Measurements from ENCODE around the gene PPARA.

The PPARA gene

DNA sequence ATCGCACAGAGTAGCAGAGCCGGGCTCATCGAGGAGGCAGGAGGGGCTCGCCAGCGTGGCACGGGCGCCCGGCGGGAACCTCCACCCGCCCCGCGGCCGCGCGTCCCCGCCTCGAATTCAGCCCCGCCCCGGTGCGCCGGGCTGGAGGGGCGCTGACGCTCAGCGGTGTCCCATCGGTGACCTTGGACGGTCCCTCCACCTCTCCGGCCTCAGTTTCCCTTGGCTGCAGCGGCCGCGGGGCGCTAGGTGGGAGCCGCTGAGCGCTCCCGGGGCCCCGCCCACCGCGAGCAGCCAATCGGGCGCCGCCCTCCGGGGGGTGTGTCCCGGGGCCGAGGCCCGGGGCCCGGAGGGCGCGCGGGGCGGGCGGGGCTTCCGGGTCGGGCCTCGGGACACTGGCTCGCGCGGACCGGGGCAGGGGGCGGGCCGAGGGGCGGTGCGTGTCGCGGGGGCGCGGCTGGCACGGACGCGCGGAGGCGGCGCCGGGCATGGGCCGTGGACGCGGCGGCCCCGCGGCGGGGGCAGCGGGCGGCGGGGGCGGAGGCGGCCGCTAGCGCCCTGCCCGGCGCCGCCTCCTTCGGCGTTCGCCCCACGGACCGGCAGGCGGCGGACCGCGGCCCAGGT, at the start of gene PPARA:
PPARA (plus strand) TSS at position 493 of the 621 bp plus-strand sequence. CDS start 47,858 bp downstream, outside the sequence.
- peak; percentile 90 for DNase-seq

DNA sequence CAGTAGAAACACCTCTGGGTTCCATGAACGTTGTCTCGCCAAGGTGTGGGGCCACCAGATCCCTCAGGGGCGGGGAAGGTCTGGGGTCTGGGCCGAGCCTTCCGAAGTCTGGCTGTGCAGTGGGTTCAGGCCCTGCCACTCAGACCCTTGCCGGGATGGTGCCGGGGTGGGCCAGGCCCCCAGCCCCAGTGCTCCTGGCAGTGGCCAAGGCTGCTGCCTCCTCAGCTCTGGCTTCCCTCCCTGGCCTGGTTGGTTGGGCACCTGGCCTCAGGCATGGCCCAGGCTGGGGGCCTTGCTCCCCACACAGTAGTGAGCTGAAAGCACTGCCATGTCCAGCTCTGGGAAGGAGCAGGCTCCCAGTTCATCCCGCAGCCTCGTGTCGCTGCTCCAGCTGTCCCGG, 48.2 kb upstream of the PPARA start:
- DNase-seq, result no peak

DNA sequence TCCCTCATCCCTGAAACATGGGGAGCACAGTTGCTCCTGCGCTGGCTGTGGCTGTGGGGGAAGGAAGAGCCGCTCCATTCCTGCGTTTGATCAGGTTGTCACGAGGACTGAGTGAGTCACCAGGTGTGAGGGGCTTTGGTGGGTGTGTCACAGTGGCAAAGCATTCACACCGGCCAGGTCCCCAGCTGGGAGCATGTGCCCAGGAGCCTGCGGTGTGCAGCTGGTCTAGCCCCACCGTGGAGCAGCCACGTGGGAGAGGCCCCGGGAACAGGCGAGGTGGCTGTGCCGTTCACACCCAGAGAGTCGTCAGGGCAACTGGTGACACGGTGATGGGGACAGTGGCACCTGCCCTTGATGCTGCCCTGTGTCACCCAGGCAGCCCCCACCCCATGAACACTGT, 47.6 kb upstream of the PPARA start:
- DNase-seq, result no peak

DNA sequence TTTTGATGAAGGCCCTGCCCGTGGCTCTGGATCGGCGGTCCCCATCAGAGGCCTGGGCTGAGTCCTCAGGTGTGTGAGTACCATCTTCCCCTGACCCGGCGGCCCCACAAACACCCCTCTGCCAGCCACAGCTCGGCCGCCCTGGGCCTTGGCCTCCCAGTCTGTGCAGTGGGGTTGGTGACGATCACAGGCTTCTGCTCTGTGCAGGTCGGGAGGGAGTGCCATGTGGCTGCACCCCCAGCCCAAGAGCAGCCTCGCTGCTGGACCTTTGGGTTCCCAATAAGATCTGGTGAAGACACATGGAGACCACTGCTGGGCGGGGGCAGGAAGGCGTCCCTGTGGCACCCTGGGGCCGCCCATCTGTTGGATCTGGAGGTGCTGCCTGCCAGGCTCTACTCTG, 47.1 kb upstream of the PPARA start:
- no peak for DNase-seq

DNA sequence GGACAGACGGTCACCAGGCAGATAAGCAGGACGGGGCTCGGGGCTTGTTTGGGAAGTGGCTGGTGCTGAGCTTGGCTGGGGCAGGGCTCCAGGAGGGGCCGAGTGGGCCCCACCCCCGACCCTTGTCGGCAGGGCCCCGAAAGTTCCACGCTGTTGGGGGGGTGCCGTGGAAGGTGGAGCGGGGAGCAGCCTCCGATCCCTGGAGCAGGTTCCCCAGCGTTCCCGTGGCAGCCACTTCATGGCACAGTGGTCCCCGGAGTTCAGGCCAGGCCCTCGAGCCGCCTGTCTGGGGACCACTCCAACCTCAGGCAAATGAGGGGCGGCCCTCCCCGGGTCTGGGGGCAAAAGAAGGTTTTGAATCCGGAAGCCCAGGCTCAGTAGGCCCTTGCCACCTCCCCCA, 46.7 kb upstream of the PPARA start:
- no peak for DNase-seq

DNA sequence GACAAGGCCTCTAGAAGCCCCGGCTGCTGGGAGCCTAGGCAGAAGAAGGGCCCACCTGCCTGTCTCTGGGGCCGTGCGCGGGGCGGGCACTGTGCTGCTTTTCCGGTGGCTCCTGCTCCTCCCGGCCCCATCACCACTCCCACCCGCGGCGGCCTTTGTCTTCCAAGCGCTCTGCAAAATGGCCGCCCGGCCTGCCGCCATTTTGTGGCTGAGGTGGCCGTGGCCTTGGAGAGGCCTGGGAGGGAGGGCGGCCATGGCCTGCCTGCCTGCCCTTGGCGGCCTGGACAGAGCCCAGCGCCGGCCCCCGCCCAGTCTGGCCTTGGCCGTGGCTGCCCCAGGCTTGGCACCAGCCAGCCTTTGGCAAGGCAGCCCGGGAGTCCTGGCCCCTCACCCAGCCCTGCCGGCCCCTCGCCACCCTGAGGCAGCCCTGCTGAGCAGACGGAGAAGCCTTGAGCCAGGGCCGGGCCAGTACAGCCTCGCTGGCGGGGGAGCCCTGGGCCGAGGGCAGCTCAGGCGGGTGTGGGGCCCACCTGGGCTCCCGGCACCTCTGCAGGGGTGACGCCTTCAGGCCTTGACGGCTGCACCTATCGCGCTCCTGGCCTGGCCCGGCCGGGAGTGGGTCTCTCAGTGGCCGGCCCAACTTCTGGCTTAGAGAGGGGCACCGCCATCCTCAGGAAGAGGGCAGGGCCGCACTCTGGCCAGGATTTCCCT, 46.0 kb upstream of the PPARA start:
- DNase-seq, result no peak

DNA sequence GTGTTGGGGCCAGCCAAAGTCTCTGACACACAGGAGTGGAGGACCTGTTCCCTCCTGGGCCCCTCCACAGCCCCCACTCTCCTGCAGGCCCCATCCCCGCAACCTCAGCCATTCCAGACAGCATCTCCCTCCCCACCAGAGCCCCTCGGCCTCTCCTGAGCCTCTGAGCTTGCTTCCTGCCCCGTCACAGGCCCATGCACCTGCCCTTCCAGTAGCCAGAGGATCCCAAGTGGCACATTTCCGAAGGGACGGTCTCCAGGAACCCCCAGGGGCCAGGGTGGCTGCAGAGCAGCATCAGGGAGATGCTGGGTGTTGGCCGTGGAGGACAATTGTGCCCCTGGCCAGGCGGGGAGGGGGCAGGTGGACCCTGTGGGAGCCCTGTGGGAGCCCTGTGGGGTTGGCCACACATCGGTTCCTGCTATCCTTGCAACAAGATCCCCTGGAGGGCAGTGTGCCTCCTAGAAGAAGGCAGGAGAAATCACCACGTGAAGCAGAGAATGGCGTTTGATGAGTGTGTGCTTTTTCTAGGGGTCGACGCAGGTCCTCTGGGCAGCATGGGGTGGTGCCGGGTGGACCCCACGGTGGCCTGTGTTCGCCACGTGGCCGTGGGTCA, 45.3 kb upstream of the PPARA start:
- no peak for DNase-seq

DNA sequence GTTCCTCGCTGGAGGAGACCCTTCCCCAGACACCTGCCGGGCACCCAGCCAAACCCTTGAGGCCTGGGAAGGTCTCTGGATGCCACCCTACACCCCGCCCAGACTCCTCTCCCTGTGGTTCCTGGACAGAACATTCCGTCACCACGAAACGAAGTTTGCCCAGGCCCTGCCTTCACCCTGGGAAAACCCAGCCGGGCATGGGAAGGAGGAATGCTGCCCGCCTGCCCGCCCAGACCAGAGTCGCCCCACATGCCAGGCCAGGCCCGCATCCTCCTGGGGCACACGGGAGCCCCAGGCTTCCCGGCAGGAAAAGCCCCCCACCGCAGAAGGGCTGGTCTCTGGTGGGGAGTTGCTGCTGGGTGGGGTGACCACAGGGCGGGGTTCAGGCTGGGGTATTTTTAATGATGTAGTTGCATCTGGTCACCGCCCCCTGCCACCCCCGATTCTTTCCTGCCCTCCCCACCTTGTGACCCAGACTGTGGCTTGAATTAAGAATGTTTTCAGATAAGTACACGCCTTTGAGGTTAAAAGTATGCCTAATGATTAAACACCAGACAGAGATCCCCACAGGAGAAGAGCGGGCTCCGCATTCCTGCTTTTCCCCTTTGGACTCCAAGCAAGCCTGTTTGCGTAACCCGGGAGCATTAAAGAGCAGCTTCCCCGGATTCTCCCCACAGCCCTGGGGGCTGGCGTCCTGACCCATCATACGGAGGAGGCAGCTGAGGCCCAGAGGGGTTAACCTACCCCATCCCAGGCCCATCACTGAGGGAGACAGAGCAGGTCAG, 44.6 kb upstream of the PPARA start:
- DNase-seq, result no peak

DNA sequence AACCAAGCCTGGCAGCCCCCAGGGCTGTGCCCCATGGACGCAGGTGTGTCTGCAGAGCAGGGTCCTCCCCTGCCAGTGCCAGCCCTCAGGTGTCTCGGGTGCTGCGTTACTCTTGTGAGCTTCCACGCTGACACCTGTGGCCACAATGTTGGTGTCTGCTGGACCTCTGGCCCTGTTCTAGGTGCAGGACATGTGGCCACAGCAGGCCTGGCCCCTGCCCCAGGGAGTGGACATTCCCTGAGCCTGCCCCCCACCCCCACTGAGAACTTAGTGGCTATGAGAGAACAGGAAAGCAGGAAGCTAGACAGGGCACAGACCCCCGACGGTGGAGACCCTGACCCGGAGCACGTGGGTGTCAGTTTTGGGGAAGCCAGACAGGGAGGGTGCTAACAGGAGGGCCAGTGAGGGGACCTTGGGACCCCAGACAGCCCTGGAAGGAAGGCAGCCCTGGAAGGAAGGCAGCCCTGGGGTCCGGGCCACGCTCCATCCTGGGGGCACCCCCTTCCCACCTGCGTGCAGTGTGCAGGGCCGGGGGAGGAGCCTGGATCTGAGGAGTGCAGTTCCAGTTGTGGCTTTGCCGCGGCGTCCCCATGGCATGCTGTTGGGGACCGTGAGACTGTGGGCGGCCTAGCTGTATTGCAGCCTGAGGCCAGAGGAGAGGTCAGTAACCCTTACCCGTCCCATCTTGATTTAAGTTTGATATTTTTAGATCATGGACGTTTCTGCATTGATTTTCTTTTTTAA, 43.9 kb upstream of the PPARA start:
- no peak for DNase-seq

DNA sequence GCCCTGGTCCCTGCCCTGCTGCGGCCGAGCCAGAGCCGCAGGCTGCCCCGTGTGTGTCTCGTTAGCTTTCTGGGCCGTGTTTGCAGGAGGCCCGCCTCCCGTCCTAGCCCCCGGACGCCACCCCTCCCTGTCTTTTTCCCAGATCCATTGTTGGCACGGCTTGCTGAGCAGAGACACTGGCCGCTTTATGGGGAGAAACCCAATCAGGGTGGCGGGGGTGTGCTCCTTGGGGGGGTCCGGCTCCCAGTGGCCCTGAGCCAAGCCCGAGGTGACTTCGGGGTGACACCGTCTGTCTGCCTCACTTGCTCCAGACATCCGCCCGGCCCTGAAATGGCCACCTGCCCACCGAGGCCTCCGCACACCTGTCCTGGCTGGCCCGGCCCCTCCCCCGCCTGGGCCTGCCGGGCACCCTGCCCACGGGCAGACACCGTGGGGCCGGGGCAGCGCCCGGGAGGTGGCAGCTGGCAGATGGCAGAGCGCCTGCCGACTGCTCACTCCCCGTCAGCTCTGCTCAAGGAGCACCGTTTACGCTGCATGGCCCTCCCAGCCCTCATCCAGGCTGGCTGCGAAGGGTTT, 43.1 kb upstream of the PPARA start:
- DNase-seq, result no peak

DNA sequence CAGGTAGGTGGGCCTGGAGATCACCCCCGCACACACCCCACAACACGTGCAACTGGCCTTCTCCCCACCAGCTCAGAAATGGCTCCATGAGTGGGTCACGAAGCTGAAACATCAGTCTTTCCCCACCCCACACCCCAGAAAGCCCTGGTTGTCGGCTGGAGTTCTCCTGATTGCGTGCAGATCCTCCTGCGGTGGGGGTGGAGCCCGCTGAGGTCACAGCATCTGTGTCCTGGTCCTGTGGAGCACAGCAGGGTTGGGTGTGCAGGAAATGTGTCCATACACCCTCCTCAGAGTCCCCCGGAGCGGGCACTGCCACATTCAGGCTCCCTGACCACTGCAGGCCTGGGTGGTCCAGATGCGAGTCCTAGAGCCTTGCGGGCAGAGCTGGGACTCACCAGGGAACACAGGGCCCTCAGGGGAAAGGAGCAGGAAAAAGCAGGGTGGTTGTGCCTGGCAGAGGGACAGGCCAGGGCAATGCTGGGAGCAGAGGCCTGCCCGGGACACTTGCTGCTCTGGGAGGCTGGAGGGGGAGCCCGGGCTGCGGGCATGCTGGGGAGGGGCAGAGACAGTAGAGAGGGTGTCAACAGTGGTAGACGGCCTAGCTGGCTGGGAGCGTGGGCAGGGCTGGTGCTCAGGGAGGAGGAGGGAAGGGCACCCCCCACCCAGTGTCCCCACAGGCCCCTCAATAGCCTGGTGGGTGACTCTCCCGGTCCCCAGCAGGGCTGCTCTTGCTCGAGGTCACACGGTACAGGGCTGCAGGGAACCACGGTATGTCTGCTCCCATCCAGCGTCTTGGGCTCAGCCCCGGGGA, 42.4 kb upstream of the PPARA start:
- no peak for DNase-seq

DNA sequence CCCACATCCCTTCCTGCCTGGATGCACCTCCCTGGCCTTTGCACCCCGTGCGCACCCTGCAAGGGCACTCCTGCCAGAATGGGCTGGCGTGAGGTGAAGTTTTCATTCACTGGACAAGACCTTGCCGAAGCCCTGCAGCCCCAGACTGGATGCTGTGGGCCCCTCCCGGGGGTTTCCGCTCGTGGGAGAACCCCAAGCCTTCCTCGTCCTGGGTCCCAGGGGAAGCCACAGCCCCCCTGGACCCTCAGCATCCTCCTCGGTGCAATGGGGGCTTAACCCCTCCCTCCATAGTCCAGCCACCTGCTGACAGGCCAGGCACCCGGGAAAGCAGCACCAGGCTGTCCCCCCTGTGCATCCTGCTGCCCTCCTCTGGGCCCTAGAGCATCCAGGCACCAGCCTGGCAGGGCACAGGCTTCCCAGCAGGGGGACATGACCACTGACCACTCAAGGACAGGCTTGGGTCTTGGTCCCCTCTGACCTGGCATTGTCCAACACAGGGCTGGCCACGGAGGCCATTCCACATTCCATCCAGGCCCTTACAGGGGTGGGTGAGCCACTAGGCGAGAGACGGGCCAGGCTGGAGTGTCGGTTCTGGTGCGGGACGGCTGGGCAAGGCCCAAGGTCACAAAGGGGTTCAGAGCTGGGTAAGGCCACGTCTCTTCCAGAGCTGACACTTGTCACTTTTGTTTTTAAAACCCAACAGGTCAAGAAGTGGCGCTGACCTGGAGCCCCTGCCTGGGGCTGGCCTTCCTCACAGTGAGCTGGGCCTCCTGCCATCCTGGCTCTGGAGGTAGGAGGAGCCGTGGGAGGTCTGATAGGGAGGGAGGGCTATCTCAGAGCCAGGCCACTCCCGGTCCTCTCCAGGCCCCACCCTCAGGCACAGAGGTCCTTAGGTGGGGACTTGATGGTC, 41.5 kb upstream of the PPARA start:
- DNase-seq, result no peak

DNA sequence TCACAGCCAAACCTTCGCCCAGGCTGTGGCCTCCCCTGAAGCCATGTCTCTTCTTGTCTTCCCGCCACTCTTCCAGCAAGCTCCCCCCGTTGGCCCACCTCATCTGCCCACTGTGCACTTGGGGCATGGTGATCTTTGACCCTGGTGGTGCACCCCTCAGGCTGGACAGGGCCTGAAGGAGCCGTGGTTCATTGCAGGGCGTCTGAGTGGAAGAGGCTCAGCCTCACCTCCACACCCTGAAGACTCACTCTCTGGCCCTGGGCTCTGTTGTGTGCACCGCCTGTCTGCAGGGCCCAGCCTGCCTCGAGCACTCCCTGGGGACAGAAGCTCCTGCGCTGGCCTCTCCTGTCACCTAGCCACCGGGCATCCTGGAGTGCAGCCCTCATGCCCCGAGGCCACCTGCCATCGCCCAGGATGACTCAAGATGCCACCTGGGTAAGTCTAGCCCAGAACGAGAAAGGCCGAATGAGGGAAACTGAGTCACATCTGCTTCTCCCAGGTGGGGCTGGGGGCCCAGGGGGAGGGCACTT, 40.8 kb upstream of the PPARA start:
- no peak for DNase-seq

DNA sequence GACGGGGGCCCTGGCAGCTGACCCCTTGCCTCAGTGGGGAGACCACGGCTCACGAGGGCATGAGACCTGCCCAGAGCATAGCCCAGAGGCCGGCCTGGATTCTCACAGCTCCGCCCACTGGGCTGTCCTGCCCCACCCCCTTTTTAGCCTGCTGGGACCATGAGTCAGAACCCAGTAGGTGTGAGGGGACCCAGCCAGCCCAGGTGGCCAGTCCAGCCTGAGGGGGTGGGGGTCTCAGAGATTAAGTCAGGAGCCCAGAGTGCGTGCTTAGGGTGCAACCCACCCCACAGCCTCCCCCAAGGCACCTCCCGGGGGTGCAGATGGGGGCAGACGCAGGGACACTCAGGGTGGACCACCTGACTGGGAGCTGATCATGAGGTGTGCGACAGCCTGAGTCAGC, 40.1 kb upstream of the PPARA start:
- no peak for DNase-seq

DNA sequence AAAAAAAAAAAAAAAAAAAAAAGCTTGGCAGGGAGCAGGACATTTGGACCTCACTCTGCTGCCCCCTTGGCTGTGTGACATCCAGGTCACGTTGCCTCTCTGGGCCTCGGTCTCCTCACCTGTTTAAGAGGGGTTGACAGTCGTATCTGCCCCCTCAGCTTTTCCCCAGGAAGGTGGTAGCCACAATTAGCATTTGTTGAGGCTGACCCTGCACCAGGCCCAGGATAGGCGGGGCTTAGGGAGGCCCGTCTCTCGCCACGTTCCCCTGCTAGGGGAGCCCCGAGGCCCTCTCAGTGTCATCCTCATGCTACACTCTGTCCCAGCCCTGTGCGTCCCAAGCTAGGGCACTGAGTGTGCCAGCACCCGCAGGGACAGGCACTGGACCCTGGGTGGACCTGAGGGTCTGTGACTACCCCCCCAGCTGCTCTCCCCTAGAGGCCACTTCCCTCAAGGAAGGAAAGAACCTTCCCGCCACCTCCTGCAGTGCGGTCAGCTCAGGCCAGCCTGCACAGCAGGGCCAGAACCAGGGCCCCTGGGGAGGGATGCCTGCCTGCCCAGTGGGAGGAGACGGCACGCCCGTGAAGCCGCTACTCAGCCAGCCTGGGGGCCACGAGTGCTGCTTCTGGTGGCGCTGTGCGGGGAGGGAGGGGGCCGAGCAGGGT, 38.5 kb upstream of the PPARA start:
- no peak for DNase-seq

DNA sequence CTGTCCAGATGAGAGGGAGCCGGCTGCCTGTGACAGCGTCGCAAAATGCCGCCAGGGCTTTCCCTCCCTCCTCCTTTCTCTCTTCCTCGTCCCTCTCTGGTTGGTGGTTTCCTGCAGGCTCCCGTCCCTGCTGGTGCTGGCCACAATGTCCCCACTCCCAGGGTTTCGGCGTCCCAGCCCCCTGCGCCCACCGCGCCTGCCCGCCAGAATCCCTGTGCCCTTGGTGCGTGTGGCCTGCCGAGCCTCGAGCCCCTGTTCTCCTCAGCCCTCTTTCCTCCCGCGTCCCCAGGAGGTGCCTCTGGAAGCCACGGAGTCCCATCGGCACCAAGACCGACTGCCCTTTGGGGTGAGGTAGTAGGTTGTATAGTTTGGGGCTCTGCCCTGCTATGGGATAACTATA, 37.9 kb upstream of the PPARA start:
- no peak for DNase-seq

DNA sequence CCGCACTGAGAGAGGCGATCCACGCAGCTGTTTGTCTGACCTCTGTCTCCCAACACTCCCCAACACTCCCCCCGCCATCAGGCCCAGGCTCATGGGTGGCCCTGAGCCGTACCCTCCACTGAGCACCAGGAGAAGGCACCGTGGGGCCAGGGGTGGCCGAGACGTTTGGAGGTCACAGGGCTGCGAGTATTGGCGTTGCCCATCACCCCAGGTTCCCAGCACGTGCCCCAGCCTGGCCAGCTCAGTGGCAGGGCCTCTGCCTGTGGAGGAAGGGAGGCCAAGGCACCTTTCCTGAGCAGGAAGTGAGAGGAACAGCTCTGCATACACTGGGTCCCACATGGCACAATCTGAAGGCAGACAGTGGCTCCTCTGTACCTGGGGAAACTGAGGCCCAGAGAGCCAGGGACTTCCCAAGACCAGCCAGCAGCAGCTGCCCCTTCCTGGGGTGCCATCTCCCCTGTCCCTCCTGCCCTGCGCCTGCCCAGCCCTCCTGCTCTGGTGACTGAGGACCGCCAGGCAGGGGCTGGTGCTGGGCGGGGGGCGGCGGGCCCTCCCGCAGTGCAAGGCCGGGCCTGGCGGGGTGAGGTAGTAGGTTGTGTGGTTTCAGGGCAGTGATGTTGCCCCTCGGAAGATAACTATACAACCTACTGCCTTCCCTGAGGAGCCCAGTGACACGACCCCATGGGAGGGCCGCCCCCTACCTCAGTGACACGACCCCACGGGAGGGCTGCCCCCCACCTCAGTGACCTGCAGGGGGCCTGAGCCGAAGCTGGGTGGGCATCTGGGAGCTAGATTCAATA, 37.0 kb upstream of the PPARA start:
- DNase-seq, result no peak

DNA sequence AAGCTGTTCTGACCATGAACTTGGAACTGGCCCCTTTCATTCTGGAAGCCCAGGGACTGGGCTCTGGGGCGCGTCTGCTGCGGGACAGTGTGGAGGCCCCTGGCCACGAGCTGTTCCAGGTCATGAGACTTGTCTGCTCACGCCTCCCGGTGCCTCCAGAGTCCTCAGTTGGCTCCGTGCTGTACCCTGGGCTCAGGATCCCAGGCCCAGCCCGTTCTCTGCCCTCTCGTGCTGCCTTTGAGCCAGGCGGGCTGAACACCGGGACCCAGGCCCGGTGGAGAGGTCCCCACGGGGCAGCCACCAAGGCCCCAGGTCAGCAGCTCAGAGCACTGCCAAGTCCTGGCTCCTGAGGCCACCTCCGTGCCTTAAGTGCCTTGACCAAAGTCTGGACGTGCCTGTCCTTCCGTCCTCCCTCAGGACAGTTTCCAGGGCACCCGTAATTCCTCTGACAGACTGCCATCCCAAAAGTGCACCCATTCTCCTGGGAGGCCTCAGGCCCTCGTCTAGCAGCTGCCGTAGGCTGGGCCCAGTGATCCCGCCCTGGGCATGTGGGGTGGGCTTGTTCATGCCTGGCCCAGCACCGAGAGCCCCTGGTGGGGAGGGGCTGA, 36.3 kb upstream of the PPARA start:
- no peak for DNase-seq
